Inflammatory macrophage treated with lipopolysaccharide for 4 hours (primary cell): Measurements from ENCODE around the gene TCF4.

Source experiments
- DNase-seq: peaks from one replicate; pipeline ENCODE4 v3.0.0-alpha.2; 2020

Gene TCF4

DNA sequence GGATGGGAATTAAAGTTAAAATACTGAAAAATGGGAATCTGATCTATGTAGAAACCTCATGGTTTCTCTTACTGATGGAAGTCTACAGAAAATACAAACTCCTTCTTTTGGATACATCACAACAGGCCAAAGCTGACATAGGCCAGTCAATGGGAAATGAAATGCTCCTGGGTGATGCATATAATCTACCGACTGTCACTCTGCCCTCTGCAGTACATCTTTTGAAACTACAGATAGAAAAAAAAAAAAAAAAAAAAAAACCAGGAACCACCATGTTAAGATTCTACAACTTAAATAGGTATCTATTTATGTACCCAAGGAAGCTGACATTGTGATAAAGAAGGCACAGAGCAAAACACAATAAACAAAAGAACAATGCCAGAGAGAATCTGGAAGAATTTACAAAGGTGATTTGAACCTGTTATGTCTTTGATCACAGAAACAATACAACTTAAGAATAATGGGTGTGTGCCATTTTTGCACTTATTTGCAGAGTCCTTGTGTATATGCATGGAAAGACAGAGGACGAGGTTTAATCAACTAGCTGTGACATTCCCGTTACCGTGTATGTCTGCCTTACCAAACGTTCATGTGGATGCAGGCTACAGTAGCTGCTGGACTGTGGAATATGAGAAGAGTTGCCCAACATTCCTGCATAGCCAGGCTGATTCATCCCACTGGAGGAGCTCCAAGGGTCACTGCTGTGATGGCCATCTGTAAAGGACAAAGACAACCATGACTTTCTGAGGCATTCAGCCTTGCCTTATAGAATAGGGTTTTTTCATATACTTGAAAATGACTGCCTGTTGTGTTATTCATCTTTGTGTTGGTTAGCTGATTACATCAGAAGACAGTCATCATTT lies 312.7 kb downstream of the TCF4 start:
- DNase-seq: peak; percentile 36

DNA sequence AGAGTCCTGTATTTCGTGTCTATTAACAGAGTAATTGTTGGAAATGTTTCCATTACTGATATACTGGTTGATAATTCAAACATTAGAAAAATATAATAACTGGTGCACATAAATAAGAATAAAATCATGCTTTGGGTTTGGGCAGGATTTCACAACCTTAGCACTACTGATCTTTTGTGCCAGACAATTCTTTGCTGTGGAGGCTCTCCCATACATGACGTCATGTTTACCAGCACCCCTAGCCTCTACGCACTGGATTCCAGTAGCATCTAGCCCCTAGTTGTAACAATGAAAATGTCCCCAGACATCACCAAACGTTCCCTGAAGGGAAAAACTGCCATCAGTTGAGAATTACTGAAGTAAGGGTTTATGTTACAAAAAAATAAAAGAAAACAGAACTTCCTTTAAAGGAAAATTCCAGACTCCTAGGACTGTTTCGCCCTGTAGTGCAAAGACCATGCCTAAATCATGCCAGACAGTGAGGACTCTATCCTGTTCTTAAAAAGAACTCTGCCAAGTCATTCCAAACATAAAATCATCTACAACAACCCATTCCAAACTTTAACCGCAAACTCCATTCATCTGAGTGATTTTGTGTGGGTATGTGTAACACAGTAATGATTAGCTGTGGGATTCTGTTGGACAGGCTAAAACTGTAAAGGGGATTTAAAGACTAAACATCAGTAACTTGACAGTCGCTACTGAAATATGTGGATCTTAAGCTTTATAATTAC lies 315.3 kb downstream of the TCF4 start:
- no peak for DNase-seq

DNA sequence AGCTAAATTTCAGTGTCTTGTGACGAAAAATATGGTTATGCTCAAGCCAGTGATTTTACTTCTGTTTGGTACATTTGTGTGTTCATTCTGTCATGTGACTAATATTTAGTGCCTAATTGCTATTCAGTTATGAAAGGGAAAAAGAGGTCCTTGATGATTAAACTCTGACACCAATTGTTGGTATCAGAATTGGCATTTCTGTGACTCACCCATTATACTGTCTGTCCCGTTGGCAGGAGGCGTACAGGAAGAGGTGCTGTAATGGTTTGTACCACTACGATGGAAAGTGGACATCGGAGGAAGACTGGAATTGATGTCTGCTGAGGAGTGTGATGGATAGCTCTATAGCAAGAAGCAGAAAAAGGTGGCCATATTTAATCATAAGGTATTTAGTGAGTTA lies 318.4 kb downstream of the TCF4 start:
- peak; percentile 13 for DNase-seq

DNA sequence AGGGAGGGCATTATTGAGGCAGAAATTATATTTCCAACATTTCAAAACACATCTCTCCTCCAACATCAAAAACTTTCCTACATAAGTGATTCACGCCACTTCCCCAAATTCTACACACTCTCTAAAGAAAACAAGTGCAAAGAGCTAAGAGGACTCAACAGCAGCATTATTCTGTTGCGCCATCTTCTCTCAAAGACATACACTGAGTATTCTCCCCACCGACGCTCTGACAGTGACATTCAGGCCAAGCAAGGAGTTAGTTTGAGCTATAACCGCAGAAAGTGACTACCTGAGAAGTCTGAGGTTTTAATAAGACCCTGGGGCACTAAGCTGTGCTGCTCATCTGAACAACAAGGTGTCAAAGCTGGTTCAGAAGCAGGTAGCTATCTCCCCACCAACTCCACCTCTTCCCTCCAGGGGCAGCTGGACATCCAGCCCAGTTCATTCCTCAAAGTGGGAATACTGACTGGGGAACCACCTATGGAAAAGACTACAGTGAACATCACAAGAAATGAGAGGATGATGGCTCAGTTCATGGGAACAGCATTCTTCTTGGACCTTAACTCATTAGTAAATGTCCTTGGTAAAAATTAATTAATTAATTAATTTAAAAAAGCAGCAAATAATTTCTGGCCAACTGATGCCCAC lies 319.2 kb downstream of the TCF4 start:
- DNase-seq: peak; percentile 90

DNA sequence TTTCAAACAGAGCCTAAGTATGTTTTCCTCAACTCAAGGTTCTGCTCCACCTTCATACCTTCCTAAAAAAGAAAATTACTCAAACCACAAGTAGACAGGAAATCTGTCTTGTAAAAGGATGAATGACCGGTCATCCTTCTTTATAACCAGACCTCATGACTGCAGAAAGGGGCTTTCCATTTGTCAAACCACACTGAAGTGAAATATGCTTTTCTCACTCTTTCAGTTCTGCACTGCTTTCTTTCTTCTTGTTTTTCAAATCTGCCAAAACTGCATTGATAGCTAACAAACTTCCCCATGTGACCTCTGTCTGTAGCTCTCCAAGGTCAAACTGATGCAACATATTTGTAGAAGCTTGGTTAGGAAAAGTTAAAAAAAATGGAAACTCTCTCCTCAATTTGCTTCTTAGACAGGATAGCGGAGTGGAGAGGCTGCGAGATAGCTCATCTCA lies 319.8 kb downstream of the TCF4 start:
- peak; percentile 89 for DNase-seq

DNA sequence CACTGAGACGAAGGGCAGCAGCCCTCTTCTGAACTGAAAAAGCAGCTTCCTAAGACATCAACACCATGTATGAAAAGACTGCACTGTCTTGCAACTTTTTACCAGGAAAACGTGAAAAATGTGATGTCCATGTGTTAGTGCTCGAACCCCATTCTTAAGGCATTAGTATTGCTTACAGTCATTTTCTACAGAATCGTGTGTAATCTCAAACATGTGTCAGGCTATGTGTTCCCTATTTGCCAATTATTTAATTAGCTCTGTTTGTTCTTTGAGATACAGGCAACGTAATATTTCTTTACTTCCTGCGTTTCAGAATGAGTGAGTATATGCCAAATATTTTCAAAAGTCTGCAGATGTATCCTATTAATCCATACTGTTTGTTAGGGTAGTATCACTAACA lies 321.0 kb downstream of the TCF4 start:
- DNase-seq: no peak

DNA sequence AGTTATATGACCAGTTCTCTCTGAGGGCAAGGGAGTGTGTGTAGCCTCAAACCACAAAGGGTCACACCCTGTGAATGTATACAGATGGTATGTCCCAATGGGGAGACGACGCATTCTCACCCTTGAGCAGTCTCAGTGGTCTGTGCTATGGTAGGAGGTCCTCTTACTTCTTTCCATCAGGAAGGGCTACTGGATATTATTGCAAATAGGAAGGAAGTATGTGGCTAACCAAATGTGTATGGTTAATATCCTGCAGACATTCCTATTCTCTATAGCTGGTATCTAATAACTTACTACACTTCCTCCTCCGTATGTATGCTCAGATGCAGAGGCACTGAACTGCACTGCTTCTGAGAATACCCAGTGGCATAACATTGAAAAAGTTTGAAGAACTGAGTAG lies 322.0 kb downstream of the TCF4 start:
- peak; percentile 42 for DNase-seq

DNA sequence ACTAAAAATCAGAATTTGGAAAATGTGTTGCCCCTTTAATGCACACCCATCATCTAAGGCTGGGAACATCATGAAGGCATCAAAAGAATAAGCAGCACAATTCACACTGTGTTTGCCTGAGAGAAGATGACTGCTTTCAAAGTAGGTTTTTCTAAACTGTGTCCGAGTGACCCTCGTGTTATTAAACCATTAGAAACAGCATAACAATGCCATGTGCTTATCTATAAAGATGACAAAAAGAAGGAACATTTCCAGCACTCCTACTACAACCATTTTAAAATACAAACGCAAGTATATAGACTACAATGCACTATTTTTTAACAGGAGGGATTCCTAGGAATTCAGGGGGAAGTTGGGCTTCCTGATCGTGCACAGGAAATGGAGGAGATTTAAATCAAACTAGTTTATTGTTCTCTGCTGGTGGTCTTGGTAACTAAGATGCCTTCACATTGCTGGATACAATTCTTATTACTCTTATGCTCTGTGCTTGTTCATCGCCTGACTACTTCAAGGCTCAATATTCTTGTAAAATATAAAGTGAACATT lies 322.8 kb downstream of the TCF4 start:
- no peak for DNase-seq

DNA sequence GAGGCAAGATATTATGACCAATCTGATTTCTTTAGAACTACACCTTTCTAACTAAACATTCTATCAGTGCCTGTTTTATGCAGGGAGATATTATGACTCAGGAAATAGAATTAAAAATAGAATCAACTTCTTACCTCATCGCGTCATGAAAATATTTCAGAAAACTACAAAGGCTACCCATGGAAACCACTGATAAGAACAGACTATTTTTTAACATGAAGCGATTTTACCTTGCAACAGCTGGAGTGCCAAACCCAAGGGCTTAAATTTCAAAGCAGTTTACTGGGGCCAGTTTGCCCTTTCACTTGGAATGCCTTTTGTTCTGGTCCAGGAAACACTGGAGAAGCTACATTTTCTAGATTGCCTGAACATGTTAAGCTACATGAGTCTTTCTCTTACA lies 323.9 kb downstream of the TCF4 start:
- DNase-seq: no peak

DNA sequence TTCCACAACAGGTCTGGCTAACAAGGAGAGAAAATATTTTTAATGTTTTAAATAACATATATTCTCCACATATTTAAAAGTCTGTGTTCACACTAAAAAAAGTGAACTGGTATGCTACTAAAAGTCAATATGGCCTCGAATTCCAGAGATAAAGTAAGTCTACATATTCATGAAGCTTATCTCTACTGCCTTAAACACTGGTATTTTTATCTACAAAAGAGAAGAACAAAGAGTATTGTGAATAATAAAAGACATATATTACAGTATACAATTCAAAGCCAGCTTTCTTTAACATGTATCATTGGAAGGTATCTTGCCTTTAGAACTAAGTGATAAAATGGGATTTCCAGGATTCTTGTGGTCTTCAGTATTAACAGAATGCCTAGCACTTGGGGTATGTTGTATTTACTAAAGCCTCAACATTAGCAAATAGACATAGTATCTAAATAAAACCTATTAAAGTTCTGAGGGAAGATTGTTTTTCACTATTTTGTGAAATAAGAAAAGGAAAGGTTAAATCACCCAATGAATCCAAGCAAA lies 325.9 kb downstream of the TCF4 start:
- no peak for DNase-seq

DNA sequence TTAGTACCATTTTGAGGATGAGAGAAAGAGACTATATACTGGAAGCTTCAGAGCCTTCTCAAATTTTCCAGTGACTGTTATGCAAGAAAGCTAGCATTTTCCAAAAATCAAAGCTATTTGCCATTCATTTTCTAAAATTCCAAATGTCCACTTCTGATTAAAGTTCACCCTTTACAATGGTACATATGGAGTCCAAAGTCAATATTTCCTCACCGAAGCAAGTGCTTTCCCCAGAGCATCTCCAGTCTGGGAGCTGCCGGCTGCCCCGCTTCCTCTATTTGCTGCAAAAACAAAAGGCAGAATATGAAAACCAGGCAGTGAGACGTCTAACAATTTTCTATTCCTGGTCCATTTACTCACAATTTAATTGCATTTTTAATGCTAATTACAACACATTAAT lies 326.7 kb downstream of the TCF4 start:
- no peak for DNase-seq

DNA sequence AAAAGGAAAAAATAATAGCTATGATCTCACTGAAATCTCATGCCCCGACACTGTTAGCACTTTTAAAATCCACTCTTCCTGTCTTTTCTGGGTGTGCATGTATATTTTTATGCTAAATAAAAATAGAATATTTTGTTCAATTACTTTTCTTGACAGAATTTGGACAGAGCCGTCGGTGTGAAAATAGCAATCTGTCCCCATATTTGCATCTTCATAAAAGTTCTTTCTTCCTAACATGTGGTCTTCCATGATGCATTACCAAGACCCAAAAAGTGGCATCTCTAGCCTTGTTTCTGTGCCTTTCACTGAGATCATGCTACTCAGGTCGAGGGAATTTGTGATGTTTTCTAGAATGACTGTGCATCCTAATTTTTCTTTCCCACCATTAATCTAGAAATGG lies 329.9 kb downstream of the TCF4 start:
- DNase-seq: no peak

DNA sequence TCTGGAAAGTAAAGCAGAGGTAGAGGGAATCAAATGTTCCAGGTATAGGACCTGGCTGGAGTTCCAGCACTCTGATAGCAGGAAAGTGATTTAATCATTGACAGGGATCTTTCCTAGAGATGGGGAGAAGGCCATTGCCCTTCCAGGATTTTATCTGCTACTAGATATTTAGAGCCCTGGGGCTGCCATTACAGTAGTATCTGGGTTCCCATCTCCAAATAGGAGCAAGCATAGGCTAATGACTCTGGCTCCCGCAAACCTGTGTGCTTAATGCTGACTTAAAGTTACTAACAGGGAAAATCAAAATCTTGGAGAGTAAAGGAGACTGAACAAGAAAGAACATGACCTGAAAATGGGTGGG lies 331.1 kb downstream of the TCF4 start:
- no peak for DNase-seq

DNA sequence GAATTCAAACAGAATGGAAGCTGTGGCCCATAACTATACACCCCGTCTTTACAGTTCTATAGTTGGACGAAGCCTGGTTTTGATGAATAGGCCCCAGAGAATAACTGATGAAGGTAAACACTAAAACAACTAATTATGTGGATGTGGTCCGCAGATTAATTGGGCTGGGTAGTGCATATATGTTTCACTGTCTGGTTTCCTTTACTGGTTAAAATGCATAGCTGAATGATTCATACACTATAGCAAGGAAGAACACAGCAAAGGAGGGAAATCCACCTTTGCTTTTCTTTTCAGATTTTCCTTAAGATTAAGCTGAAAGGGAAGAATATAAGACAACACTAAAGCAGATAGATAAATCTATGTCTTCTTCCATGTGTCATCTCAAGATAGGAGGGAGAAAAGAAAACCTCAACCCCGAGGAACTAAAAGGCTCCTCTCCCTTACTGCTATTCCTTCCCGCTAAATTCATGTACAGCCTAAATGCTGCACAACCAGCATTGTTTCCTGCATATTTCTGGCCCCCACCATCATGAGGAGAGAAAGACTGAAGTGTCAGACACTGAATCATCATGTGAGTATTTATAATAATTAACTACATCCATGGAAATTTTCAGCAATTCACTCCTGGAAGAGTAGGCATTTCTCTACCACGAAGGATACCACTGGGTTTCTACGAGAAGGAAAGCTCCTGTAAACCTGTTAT lies 331.6 kb downstream of the TCF4 start:
- no peak for DNase-seq

DNA sequence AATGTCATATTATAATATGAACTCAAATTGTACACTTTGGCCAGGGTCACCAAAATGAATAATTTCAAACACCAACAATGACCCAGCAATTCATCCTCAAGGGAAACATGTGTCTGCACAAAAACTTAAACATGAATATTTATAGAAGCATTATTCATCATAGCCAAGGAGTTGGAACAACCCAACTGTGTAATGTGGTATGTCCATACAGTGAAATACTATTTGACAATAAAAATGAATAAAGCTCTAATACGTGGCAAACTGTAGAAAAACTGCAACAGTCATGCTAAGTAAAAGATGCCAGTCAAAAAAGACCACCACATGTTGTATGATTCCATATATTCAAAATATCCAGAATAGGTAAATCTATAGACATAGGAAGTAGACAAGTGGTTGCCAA lies 334.2 kb downstream of the TCF4 start:
- no peak for DNase-seq

DNA sequence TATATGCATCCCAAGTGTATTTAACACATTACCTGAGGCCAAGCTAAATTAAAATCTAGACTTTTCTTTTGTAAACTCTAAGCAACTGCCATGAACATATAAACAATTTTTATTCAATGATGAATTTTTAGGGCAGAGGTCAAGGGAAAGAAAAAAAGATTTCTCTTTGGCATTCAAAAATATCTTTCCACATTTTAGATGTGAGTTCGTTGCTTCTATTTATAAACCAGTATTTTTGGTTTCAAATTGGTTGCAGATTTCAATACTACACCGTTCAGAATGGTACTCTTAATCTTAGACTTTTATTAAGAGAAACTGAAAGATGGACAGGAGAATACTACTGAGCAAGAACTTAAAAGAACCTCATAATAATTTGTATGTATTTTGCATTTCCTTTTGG lies 335.1 kb downstream of the TCF4 start:
- no peak for DNase-seq

DNA sequence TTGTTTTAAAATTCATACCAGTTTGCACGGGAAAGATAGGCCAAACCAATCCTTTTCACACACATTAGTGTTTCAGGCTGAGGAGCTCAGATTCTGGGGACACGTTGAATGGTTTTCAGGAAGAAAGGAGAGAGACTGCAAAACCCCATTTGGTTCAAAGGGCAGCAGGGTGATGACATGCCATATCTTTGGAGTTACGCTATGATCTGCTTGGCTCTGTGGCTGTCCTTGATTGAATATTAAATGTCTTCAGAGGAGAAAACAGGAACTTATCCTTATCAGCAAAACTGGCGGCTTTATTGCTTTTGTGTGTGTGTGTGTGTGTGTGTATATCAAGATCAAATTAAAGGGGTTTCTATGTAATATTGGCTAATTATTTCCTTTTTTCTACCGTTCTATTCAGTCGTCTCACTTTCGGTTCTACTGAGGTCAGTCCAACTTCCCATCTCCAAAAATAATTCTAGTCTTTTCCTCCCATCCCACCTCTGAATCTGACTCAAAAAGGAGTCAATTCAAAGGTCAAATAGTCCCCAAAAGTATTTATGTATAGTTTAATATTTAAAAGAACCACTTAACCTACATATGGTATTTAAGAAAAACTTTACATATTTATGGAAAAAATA lies 335.8 kb downstream of the TCF4 start:
- no peak for DNase-seq

DNA sequence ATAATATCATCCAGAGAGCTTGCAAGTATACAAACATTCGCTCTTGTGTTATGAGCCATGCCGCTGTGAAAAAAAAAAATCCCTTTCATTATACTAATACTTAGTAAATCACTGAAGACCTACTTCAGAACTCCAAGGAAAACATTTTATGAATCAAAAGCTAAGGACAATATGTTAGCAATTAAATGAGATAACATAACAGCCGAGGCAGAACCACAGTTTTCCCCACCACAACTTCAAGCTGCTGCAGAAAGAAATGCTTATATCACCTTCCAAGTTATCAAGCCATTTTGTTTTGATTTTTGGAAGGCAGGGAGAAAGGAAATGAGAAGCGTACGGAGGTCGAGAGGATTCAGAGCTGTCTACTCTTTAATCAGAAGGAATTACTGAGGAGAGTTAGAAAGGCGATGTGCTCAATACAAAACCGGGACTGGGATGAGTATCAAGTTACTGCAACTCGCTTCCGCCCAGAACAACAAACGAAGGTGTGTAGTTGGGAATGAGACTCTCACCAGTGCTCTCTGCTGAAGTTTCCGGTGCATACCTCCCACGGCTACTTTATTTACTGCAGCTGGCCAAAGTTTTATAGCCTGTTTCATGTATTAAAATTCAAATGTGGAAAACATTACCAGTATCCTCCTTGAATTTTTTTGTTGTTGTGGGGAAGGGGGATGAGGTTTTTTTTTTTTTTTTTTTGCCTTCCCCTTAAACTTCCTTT lies 336.6 kb downstream of the TCF4 start:
- no peak for DNase-seq

DNA sequence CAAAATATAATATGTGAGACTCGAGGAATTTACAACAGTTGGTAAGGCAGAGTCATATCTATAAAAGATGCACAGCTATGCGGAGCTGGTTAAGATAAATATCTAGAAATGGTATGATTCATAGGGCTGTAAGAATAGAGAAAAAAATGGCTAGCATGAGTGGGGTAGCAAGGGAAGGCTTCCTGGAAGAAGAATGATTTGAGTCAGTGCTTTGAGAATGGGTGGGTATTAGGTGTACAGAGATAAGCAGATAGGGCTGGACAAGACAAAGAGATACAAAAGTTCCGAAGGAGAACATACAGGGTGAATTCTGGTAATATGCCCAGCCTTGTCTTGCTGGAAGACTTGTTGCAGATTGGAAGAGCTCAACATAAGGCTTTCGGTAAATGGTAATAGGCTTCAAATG lies 337.2 kb downstream of the TCF4 start:
- no peak for DNase-seq

DNA sequence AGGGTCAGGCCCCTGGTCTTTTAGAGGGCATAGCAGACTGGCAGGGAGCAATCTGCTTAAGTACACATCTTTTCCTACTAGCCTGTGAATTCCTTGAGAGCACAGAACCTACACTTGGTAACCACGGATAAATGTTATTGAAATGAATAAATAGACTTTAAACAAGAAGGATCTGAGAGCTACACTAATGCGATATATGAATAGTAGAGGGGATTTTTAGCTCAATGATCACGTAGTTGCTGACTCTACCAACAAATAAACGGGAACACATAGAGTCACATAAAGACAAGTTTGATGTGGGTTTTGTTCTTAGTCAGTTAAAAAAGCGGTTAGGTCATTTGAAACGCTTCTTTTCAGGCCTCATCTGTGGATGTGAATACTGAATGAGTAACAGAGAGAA lies 338.4 kb downstream of the TCF4 start:
- DNase-seq: no peak

DNA sequence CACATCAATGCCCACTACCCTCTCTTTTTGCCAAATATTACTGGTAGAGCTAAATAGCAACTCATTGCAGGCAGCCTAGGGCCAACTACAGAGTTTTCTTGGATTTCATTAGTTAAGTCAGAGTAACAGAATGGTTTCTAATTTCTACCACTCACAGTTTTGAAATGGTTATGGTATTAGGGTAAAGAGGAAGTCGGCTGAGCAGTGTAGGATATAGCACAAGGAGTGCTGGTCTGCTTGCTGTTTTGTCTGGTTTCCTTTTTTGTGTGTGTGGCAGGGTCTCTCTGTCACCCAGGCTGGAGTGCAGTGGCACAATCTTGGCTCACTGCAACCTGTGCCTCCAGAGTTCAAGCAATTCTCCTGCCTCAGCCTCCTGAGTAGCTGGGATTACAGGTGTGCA lies 339.5 kb downstream of the TCF4 start:
- DNase-seq: peak; percentile 9

DNA sequence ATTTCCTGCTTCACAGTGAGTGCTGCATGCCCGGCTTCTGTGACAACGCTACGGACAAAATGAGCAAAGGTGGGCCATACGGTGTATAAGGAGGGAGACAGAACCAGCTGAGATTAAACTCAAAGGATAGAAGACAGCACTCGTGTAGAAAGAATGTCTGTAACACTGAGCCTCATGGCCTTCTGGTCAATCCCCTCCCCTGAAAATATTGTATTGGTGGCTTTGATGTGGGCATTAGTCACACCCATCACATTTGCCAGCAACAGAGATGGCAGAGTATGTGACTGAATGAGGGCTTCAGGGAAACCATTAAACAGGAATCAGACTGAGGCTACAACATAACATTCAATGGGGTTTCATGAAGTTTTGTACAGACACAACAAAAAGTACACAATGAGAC lies 341.0 kb downstream of the TCF4 start:
- no peak for DNase-seq
